Effector memory CD4-positive, alpha-beta T cell (primary cell): ENCODE data around the gene EME1.
"Not testable (repeated sequence)": the region's sequence is repeated elsewhere in the genome, so short reads cannot be mapped to it uniquely, and the experiment has no call there.

Source experiments
- DNase-seq, 3 donors: peaks; one replicate each; pipeline ENCODE4 v3.0.0-alpha.2; 2020
- H3K27ac ChIP-seq: 2 replicates; pipeline ENCODE4 v1.7.0; 2013; ENCODE audit warnings: mild to moderate bottlenecking, low read length, moderate library complexity; ENCODE audit not compliant: insufficient read depth, poor library complexity, severe bottlenecking
- H3K27me3 ChIP-seq: replicated peaks from 2 replicates; pipeline ENCODE4 v1.7.0; 2013; ENCODE audit warnings: mild to moderate bottlenecking, low read length; ENCODE audit not compliant: insufficient read depth, control insufficient read depth, poor library complexity, severe bottlenecking
- H3K36me3 ChIP-seq: 2 replicates; pipeline ENCODE4 v1.7.0; 2013; ENCODE audit warnings: mild to moderate bottlenecking, low read length, moderate library complexity; ENCODE audit not compliant: control insufficient read depth, insufficient read depth
- H3K4me1 ChIP-seq: 2 replicates; pipeline ENCODE4 v1.7.0; 2013; ENCODE audit warnings: low read length, mild to moderate bottlenecking; ENCODE audit not compliant: control insufficient read depth, insufficient read depth, poor library complexity, severe bottlenecking
- H3K4me3 ChIP-seq: 2 replicates; pipeline ENCODE4 v1.7.0; 2013; ENCODE audit warnings: low read length, low read depth, mild to moderate bottlenecking; ENCODE audit not compliant: insufficient read depth, poor library complexity, severe bottlenecking
- H3K9me3 ChIP-seq: 2 replicates; pipeline ENCODE4 v1.7.0; 2013; ENCODE audit warnings: mild to moderate bottlenecking, low read length, moderate library complexity; ENCODE audit not compliant: control insufficient read depth

EME1 gene

GRCh38 chr17:50392621-50393020 is 19.6 kb downstream of the EME1 start:
- Histone ChIP-seq H3K4me1 (peaks cover 13% of the 10 kb centered on the region), H3K27me3 (no peaks in the 10 kb centered on the region), H3K9me3 (no peaks in the 10 kb centered on the region), H3K27ac (no peak overlapping the region), H3K36me3 (peaks cover 63% of the 10 kb centered on the region), H3K4me3 (no peak overlapping the region)
- no peak for DNase-seq

GRCh38 chr17:50393700-50394099 is 20.7 kb downstream of the EME1 start:
- H3K4me1 ChIP-seq, result peaks cover 13% of the 10 kb centered on the region
- H3K9me3 ChIP-seq, result no peaks in the 10 kb centered on the region
- no peaks in the 10 kb centered on the region for H3K27me3 ChIP-seq
- no peak for DNase-seq
- H3K36me3 ChIP-seq, result peaks cover 56% of the 10 kb centered on the region
- no peak overlapping the region for H3K27ac ChIP-seq
- no peak overlapping the region for H3K4me3 ChIP-seq

GRCh38 chr17:50394711-50395110 is 21.7 kb downstream of the EME1 start:
- H3K4me1 ChIP-seq, result peaks cover 13% of the 10 kb centered on the region
- no peak overlapping the region for H3K4me3 ChIP-seq
- peaks cover 46% of the 10 kb centered on the region for H3K36me3 ChIP-seq
- no peaks in the 10 kb centered on the region for H3K27me3 ChIP-seq
- no peak for DNase-seq
- no peaks in the 10 kb centered on the region for H3K9me3 ChIP-seq
- H3K27ac ChIP-seq, result no peak overlapping the region

GRCh38 chr17:50396261-50397110 is 23.5 kb downstream of the EME1 start:
- no peak for DNase-seq
- no peaks in the 10 kb centered on the region for H3K27me3 ChIP-seq
- H3K27ac ChIP-seq, result peak overlapping the region; percentile 82
- no peaks in the 10 kb centered on the region for H3K9me3 ChIP-seq
- H3K4me3 ChIP-seq, result peak overlapping the region; percentile 94
- H3K36me3 ChIP-seq, result peaks cover 30% of the 10 kb centered on the region
- peaks cover 13% of the 10 kb centered on the region for H3K4me1 ChIP-seq

- no peaks in the 10 kb centered on the region for H3K9me3 ChIP-seq
- H3K36me3 ChIP-seq, result peaks cover 22% of the 10 kb centered on the region
- H3K4me1 ChIP-seq, result peaks cover 13% of the 10 kb centered on the region
- H3K27me3 ChIP-seq, result no peaks in the 10 kb centered on the region
- H3K27ac ChIP-seq, result peak within 1 kb of the TSS; percentile 82
- peak within 1 kb of the TSS; percentile 94 for H3K4me3 ChIP-seq
- DNase-seq, result peak; percentile 85 to 88 (median 88)
These were observed 24.3 kb downstream of the EME1 start, which contains the start of gene LRRC59 for GRCh38 chr17:50397111-50397918. TSS of gene LRRC59 (minus strand) at chr17:50397523. CDS start at chr17:50397317, 206 bp downstream.

- Histone ChIP-seq H3K4me3 (no peak overlapping the region), H3K27me3 (no peaks in the 10 kb centered on the region), H3K4me1 (peaks cover 13% of the 10 kb centered on the region), H3K36me3 (peaks cover 16% of the 10 kb centered on the region), H3K9me3 (no peaks in the 10 kb centered on the region), H3K27ac (no peak overlapping the region)
- DNase-seq, result no peak
These were observed 24.9 kb downstream of the EME1 start for GRCh38 chr17:50397919-50398285.

- H3K27ac ChIP-seq, H3K9me3 ChIP-seq, H3K27me3 ChIP-seq, H3K4me3 ChIP-seq, DNase-seq, H3K36me3 ChIP-seq: not testable (repeated sequence)
- peaks cover 13% of the 10 kb centered on the region for H3K4me1 ChIP-seq
These were observed 25.6 kb downstream of the EME1 start for GRCh38 chr17:50398672-50399071.

GRCh38 chr17:50399591-50399990 is 26.6 kb downstream of the EME1 start:
- H3K27ac ChIP-seq, H3K36me3 ChIP-seq, H3K9me3 ChIP-seq, H3K4me3 ChIP-seq, H3K27me3 ChIP-seq, DNase-seq: not testable (repeated sequence)
- peaks cover 13% of the 10 kb centered on the region for H3K4me1 ChIP-seq

- H3K27me3 ChIP-seq, H3K4me3 ChIP-seq, DNase-seq: not testable (repeated sequence)
These were observed 32.3 kb downstream of the EME1 start for GRCh38 chr17:50405351-50405750.

GRCh38 chr17:50406578-50406977 is 33.5 kb downstream of the EME1 start:
- H3K9me3 ChIP-seq, result no peaks in the 10 kb centered on the region
- no peak overlapping the region for H3K4me3 ChIP-seq
- H3K27ac ChIP-seq, result no peak overlapping the region
- no peak for DNase-seq
- H3K27me3 ChIP-seq, result peaks cover 2% of the 10 kb centered on the region
- H3K36me3 ChIP-seq, result no peaks in the 10 kb centered on the region
- no peaks in the 10 kb centered on the region for H3K4me1 ChIP-seq

More at GRCh38 chr17:50405351-50405750, 32.3 kb downstream of the EME1 start:
- not testable (repeated sequence) for H3K36me3 ChIP-seq, H3K4me1 ChIP-seq, H3K9me3 ChIP-seq, H3K27ac ChIP-seq
